NCI-H345 (cell line): ENCODE measurements around the gene TEX22.

Experiments
- DNase-seq: peaks from one replicate; lab custom pipeline; 2025; lab: John Stamatoyannopoulos, UW

Gene TEX22

GRCh38 chr14:105366386-105367074 lies 31.8 kb upstream of the TEX22 start:
- DNase-seq: no peak

GRCh38 chr14:105367116-105368031 lies 31.0 kb upstream of the TEX22 start:
- DNase-seq: no peak

GRCh38 chr14:105368032-105368417 lies 30.3 kb upstream of the TEX22 start:
- no peak for DNase-seq

GRCh38 chr14:105368426-105368825 lies 29.9 kb upstream of the TEX22 start:
- DNase-seq: no peak

GRCh38 chr14:105368910-105369652 lies 29.3 kb upstream of the TEX22 start:
- DNase-seq: no peak

GRCh38 chr14:105369653-105370040 lies 28.7 kb upstream of the TEX22 start:
- no peak for DNase-seq

GRCh38 chr14:105374389-105374788 lies 23.9 kb upstream of the TEX22 start:
- no peak for DNase-seq

GRCh38 chr14:105375635-105376057 lies 22.7 kb upstream of the TEX22 start:
- DNase-seq: no peak

- no peak for DNase-seq
These were observed 21.6 kb upstream of the TEX22 start for GRCh38 chr14:105376521-105377440.

GRCh38 chr14:105377555-105378182 lies 20.7 kb upstream of the TEX22 start:
- no peak for DNase-seq

GRCh38 chr14:105378199-105378598 lies 20.1 kb upstream of the TEX22 start:
- no peak for DNase-seq

- no peak for DNase-seq
These were observed 19.3 kb upstream of the TEX22 start for GRCh38 chr14:105378873-105379685.

- DNase-seq: no peak
These were observed 18.4 kb upstream of the TEX22 start for GRCh38 chr14:105379946-105380345.

GRCh38 chr14:105380756-105381155 lies 17.6 kb upstream of the TEX22 start:
- DNase-seq: no peak

GRCh38 chr14:105381446-105382342 lies 16.6 kb upstream of the TEX22 start:
- no peak for DNase-seq

GRCh38 chr14:105382343-105383082 lies 15.8 kb upstream of the TEX22 start:
- DNase-seq: no peak

- DNase-seq: no peak
These were observed 15.1 kb upstream of the TEX22 start for GRCh38 chr14:105383083-105383730.

GRCh38 chr14:105384041-105384557 lies 14.2 kb upstream of the TEX22 start:
- DNase-seq: no peak
